ENCODE measurements around the gene BAIAP2L1.
"Not testable (repeated sequence)": the region's sequence is repeated elsewhere in the genome, so short reads cannot be mapped to it uniquely, and the experiment has no call there.

Gene BAIAP2L1

DNA sequence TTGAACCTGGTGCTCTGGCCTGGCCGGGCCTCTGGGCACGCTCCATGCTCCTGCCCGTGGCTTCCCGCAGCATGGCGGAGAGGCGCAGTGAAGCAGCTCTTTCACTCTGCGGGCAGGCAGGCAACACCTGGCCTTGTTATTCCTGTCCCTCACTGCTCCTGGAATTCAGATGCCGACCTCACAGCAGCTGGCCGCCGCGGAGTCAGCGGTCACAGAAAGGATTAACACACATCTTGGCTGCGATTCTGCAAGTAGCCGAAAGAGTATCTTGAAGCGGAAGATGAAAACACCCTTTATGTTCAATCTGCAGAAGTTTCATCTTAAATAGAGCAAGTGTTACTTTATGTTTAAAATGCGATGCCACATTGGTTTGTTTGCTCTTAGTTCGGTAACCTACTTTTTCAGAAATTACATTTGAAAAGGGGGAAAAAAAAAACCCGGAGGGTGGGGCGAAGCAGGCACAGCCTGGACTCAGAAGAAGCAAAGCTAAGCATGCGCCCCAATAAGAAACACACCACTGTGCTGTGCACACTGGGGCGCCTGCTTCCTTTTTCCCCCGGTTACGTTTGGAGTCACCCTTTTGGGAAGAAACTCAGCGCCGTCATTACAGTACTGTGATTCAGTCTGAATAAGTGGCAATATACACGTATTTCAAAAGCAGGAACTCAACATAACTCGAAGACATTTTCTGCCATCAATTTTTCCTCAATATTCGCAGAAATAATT, 77.1 kb downstream of the BAIAP2L1 start:
- Histone ChIP-seq H3K4me3 (ENCODE audit: low read depth, low read length) (no peak overlapping the region), H3K4me1 (ENCODE audit: control insufficient read depth, insufficient read depth, low read length, unreplicated experiment) (no peaks in the 10 kb centered on the region), H3K27ac (ENCODE audit: low read depth, low read length) (no peak overlapping the region), H3K36me3 (ENCODE audit: insufficient read depth, low read length) (no peaks in the 10 kb centered on the region), H2AFZ (ENCODE audit: low read length, unreplicated experiment) (no peak overlapping the region), H3K27me3 (ENCODE audit: insufficient read depth, low read length) (no peaks in the 10 kb centered on the region), H3K79me2 (ENCODE audit: control insufficient read depth, insufficient read depth, low read length, unreplicated experiment) (no peaks in the 10 kb centered on the region)

DNA sequence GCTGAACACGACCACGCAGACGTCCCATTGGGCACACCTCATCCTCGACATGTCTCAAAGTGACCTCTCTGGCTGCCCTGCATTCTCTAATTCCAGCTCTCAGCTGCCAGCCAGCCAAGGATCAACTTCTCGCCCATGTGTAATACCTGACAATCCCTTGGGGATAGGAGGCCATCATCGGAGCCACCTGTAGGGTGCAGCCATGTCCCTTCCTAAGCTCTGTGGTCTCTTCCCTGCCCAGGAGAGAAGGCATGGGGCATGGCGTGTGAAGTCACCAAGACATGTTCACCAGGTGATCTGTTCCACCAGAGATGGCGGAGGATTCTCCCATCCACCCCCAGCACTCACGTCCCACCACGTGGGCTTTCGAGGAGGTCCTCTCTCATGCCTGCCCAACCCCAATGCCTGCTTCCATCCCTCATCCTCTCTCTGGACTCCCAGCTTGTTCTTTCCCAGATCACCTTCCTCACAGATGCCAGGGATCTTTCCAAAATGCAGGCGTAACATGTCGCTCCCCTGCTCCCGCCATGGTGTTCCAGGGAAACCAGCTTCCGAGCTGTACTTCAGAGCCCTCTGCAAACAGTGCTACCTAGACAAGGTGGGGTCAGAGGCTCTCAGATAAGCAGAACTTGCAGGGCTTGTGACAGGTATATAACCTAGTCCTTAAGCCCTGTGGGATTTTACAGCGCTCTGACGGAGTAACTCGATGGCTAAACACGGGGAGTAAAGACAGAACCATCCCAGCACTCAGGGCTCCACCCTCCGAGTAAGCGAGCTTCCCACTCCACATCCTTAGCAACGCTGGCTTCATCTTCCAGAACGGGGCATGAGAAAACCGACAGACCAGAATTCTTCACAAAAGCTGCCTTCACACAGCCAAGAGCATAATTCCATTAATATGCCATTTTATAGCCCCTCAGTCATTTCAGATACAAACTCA, 78.3 kb downstream of the BAIAP2L1 start:
- no peak overlapping the region for H3K27ac ChIP-seq (ENCODE audit: low read depth, low read length)
- H3K4me1 ChIP-seq (ENCODE audit: control insufficient read depth, insufficient read depth, low read length, unreplicated experiment): no peaks in the 10 kb centered on the region
- no peaks in the 10 kb centered on the region for H3K79me2 ChIP-seq (ENCODE audit: control insufficient read depth, insufficient read depth, low read length, unreplicated experiment)
- no peaks in the 10 kb centered on the region for H3K27me3 ChIP-seq (ENCODE audit: insufficient read depth, low read length)
- H3K4me3 ChIP-seq (ENCODE audit: low read depth, low read length): no peak overlapping the region
- no peak overlapping the region for H2AFZ ChIP-seq (ENCODE audit: low read length, unreplicated experiment)
- no peaks in the 10 kb centered on the region for H3K36me3 ChIP-seq (ENCODE audit: insufficient read depth, low read length)

DNA sequence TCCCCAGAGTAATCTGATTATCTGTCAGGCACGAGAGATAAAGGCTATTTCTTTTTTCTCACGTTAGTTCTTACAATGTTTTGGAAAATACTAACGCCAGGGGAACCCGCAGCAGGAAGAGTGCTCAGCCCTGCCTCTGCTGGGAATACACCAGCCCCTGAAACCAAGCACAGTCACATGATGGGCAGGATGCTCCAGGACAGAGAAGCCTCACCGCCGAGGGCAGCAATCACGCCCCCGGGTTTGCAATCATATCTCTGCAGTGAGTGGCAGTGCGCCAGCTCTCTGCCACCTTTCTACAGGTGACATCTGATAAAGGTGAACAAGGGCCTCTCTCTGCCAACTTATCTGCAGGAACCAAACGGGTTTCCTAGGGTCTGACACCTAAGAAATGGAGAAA, 79.6 kb downstream of the BAIAP2L1 start:
- Histone ChIP-seq H3K27me3 (ENCODE audit: insufficient read depth, low read length) (no peaks in the 10 kb centered on the region), H2AFZ (ENCODE audit: low read length, unreplicated experiment) (no peak overlapping the region), H3K27ac (ENCODE audit: low read depth, low read length) (no peak overlapping the region), H3K79me2 (ENCODE audit: control insufficient read depth, insufficient read depth, low read length, unreplicated experiment) (no peaks in the 10 kb centered on the region), H3K4me1 (ENCODE audit: control insufficient read depth, insufficient read depth, low read length, unreplicated experiment) (no peaks in the 10 kb centered on the region), H3K4me3 (ENCODE audit: low read depth, low read length) (no peak overlapping the region), H3K36me3 (ENCODE audit: insufficient read depth, low read length) (no peaks in the 10 kb centered on the region)

DNA sequence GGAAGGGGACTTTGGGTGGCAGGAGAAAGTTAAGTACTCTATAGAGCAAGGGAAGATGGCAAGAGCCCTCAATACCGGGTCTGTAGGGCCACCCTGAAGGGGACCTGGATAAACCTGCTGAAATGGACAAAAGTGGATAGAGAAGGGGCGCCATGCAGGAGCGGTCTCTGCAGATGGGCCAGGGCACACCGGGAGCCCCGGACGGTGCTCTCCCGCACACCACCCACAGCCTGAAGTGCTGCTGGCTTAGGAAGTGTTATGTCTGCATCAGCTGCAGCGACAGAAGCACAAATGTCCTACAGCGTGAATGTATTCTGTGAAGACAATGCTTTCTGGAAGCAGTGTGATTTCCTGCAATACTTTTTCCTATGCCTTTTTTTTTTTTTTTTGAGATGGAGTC, 81.7 kb downstream of the BAIAP2L1 start:
- no peak overlapping the region for H2AFZ ChIP-seq (ENCODE audit: low read length, unreplicated experiment)
- no peak overlapping the region for H3K4me3 ChIP-seq (ENCODE audit: low read depth, low read length)
- no peaks in the 10 kb centered on the region for H3K27me3 ChIP-seq (ENCODE audit: insufficient read depth, low read length)
- H3K4me1 ChIP-seq (ENCODE audit: control insufficient read depth, insufficient read depth, low read length, unreplicated experiment): no peaks in the 10 kb centered on the region
- H3K36me3 ChIP-seq (ENCODE audit: insufficient read depth, low read length): no peaks in the 10 kb centered on the region
- no peak overlapping the region for H3K27ac ChIP-seq (ENCODE audit: low read depth, low read length)
- no peaks in the 10 kb centered on the region for H3K79me2 ChIP-seq (ENCODE audit: control insufficient read depth, insufficient read depth, low read length, unreplicated experiment)

DNA sequence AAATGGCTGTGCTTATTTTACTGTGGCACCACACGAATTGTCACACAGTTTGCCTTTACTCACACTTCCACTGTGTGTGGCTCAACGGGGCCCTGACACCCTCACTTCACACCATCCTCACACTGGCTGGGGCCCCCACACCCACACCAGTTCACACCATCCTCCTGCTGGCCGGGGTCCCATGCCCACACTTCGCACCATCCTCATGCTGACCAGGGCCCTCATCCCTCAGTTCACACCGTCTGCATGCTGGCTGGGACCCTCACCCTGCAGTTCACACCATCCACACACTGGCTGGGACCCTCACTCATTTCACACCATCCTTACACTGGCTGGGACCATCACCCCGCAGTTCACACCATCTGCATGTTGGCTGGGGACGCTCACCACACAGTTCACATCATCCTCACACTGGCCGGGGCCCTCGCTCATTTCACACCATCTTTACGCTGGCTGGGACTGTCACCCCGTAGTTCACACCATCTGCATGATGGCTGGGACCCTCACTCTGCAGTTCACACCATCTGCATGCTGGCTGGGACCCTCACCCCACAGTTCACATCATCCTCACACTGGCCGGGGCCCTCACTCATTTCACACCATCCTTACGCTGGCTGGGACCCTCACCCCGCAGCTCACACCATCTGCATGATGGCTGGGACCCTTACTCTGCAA, 83.4 kb downstream of the BAIAP2L1 start:
- no peak overlapping the region for H2AFZ ChIP-seq (ENCODE audit: low read length, unreplicated experiment)
- H3K27me3 ChIP-seq (ENCODE audit: insufficient read depth, low read length): no peaks in the 10 kb centered on the region
- no peaks in the 10 kb centered on the region for H3K4me1 ChIP-seq (ENCODE audit: control insufficient read depth, insufficient read depth, low read length, unreplicated experiment)
- no peaks in the 10 kb centered on the region for H3K79me2 ChIP-seq (ENCODE audit: control insufficient read depth, insufficient read depth, low read length, unreplicated experiment)
- H3K4me3 ChIP-seq (ENCODE audit: low read depth, low read length): no peak overlapping the region
- H3K27ac ChIP-seq (ENCODE audit: low read depth, low read length): no peak overlapping the region
- no peaks in the 10 kb centered on the region for H3K36me3 ChIP-seq (ENCODE audit: insufficient read depth, low read length)

DNA sequence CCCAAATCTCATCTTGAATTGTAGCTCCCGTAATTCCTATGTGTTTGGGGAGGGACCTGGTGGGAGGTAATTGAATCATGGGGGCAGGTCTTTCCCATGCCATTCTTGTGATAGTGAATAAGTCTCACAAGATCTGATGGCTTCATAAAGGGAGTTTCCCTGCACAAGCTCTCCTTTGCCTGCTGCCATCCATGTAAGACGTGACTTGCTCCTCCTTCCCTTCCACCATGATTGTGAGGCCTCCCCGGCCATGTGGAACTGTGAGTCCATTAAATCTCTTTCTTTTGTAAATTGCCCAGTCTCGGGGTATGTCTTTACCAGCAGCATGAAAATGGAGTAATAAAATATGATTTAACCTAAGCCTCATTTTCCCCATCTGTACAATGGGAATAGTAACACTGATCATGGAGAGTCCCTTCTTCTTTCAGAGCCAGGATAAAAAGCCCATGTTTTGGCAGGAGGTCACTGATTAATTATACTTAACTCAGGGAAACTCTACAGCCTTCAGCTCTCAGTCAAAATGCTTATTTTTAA, 84.8 kb downstream of the BAIAP2L1 start:
- H3K79me2 ChIP-seq (ENCODE audit: control insufficient read depth, insufficient read depth, low read length, unreplicated experiment); H3K36me3 ChIP-seq (ENCODE audit: insufficient read depth, low read length); H3K27ac ChIP-seq (ENCODE audit: low read depth, low read length); H2AFZ ChIP-seq (ENCODE audit: low read length, unreplicated experiment); H3K27me3 ChIP-seq (ENCODE audit: insufficient read depth, low read length); H3K4me1 ChIP-seq (ENCODE audit: control insufficient read depth, insufficient read depth, low read length, unreplicated experiment); H3K4me3 ChIP-seq (ENCODE audit: low read depth, low read length): not testable (repeated sequence)

DNA sequence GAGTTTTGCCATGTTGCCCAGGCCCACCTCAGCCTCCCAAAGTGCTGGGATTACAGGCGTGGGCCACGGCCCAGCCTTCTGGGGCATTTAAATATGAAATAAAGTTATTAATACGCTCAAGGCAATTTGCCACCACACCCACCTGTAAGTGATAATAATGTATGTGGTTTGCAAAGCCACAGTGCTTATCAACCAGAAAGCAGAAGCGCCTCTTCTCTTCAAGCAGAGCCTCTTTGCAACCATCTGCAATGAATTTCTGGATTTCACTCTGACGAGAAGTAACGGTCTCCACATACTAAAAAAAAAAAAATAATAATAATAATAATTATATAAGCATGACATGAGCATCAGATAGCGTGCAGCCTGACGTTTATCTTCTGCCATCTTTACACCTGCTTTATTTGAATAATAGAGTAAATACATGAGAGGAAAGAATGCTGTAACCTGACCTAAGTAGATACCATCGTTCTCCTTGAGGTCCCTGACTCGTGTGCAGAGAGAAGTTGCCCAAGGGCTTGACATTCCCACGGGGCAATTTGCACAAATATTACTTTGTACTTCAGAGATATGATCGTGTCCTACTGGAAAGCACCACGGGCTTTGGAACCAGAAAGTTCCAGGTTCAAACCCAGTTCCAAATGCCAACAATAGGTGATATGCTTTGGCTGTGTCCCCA, 85.4 kb downstream of the BAIAP2L1 start:
- Histone ChIP-seq H3K79me2 (ENCODE audit: control insufficient read depth, insufficient read depth, low read length, unreplicated experiment) (no peaks in the 10 kb centered on the region), H3K4me3 (ENCODE audit: low read depth, low read length) (no peak overlapping the region), H2AFZ (ENCODE audit: low read length, unreplicated experiment) (no peak overlapping the region), H3K4me1 (ENCODE audit: control insufficient read depth, insufficient read depth, low read length, unreplicated experiment) (no peaks in the 10 kb centered on the region), H3K27ac (ENCODE audit: low read depth, low read length) (no peak overlapping the region), H3K36me3 (ENCODE audit: insufficient read depth, low read length) (no peaks in the 10 kb centered on the region), H3K27me3 (ENCODE audit: insufficient read depth, low read length) (no peaks in the 10 kb centered on the region)

DNA sequence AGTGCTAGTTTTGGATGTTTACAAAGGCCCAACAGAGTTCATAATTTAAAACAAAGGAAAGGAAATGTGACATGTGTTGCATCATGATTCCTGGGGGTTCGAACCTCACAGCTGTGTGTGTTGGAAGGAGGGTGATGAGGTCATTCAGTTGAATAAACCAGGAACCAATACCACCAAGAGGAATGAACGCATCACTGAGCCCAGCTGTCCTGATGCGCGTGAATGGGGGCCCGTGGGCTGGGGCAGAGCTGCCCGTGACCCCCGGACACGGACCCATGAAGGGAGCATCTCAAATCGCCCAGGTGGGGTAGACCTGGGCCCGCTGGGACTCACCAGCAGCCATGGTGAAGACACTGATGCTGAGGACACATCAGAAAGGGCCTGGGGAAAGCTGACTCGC, 86.4 kb downstream of the BAIAP2L1 start:
- Histone ChIP-seq H3K4me1 (ENCODE audit: control insufficient read depth, insufficient read depth, low read length, unreplicated experiment) (no peaks in the 10 kb centered on the region), H3K27ac (ENCODE audit: low read depth, low read length) (no peak overlapping the region), H2AFZ (ENCODE audit: low read length, unreplicated experiment) (no peak overlapping the region), H3K36me3 (ENCODE audit: insufficient read depth, low read length) (no peaks in the 10 kb centered on the region), H3K4me3 (ENCODE audit: low read depth, low read length) (no peak overlapping the region), H3K27me3 (ENCODE audit: insufficient read depth, low read length) (no peaks in the 10 kb centered on the region), H3K79me2 (ENCODE audit: control insufficient read depth, insufficient read depth, low read length, unreplicated experiment) (no peaks in the 10 kb centered on the region)

DNA sequence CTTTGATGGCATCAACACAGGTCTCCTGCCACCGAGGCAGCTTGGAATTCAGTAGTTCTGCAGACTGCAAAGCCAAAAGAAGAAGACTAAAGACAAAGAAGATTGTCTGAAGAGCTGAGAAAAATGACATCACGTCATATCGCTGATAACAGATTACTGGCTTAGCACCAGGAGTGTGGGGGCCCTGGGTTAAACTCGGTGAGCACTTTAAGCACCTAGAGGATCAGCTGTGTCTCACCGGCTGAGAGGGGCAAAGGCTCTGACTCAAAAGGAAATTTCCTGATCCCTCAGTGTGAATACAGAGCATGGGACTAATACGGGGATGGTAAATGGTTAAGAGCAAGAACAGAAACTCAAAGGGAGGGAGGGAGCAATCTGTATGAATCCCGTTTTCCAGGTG, 88.7 kb downstream of the BAIAP2L1 start:
- Histone ChIP-seq H3K79me2 (ENCODE audit: control insufficient read depth, insufficient read depth, low read length, unreplicated experiment) (no peaks in the 10 kb centered on the region), H3K27me3 (ENCODE audit: insufficient read depth, low read length) (no peaks in the 10 kb centered on the region), H3K4me3 (ENCODE audit: low read depth, low read length) (no peak overlapping the region), H2AFZ (ENCODE audit: low read length, unreplicated experiment) (no peak overlapping the region), H3K27ac (ENCODE audit: low read depth, low read length) (no peak overlapping the region), H3K36me3 (ENCODE audit: insufficient read depth, low read length) (no peaks in the 10 kb centered on the region), H3K4me1 (ENCODE audit: control insufficient read depth, insufficient read depth, low read length, unreplicated experiment) (no peaks in the 10 kb centered on the region)

DNA sequence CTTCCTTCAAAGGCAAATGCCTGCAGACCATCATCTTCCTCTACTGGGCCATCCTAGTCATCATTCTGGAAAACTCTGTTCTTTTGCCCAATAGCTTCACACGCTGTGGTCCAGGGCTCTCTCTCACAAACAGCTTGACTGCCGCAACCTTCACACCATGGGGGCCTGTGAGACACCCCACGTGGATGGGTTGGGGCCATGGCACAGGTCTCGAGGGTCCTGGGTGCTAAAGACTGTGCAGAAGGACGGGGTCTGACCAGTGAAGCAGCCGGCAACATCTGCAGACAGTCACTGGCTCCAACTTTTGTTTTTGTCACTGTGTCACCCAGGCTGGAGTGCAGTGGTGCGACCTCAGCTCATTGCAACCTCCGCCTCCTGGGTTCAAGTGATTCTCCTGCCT, 91.3 kb downstream of the BAIAP2L1 start:
- no peaks in the 10 kb centered on the region for H3K27me3 ChIP-seq (ENCODE audit: insufficient read depth, low read length)
- H3K4me1 ChIP-seq (ENCODE audit: control insufficient read depth, insufficient read depth, low read length, unreplicated experiment): no peaks in the 10 kb centered on the region
- H3K79me2 ChIP-seq (ENCODE audit: control insufficient read depth, insufficient read depth, low read length, unreplicated experiment): no peaks in the 10 kb centered on the region
- H3K36me3 ChIP-seq (ENCODE audit: insufficient read depth, low read length): no peaks in the 10 kb centered on the region
- no peak overlapping the region for H2AFZ ChIP-seq (ENCODE audit: low read length, unreplicated experiment)
- H3K27ac ChIP-seq (ENCODE audit: low read depth, low read length): no peak overlapping the region
- H3K4me3 ChIP-seq (ENCODE audit: low read depth, low read length): no peak overlapping the region
